Left cardiac atrium (tissue), 4 donors: ENCODE measurements around the gene FAM131A. TPM values are rescaled to one million over a fixed set of nuclear protein-coding genes. Genes with fewer than 3 reads are reported as not detected.
A peak's percentile ranks its signal among the peaks of the same experiment; 100 is the strongest.

Source experiments
- ATAC-seq, 2 donors: fragments of 200-7000 bp; cut with Tn5 transposase; one replicate each; pipeline ENCODE4 v1.9.1; 2020; ENCODE audit warnings: mild to moderate bottlenecking in 2 of 2, moderate library complexity in 2 of 2
- DNase-seq: peaks from one replicate; pipeline ENCODE4 v3.0.0-alpha.2; 2020
- intact Hi-C, 2 donors: fragments of 100-400 bp; cut with DNase I; formaldehyde crosslinking; loops; one replicate each; pipeline versions ENCODE4 v1.14.1 to v1.15.1; 2022 to 2023
- total RNA-seq, 2 donors: library from RNA; stranded (reverse); fragmentation: NEBNext Ultra II Directional; extraction: Animal tissue kit (Norgen Biotek cat#: 25700); gene quantifications; one replicate each; pipeline ENCODE4 v1.2.1, GENCODE V29; 2021
- donor health status: DM: no; HTN: yes; CAD: no.
- donor health status: DM: no; HTN: yes; CAD: no; lungs with severe emphysema.
- donor health status: DM: yes; HTN: yes; CAD: no.
- donor health status: Dilated cardiomyopathy.

Gene FAM131A
- total RNA-seq, 2 donors from 2014 or later = 21.0 to 31.1 TPM

- DNase-seq (peak; percentile 94), ATAC-seq (peak; percentile 82 to 84)
- intact Hi-C loops = no loop called here
These were observed 22.5 kb upstream of the FAM131A start for GRCh38 chr3:184314700-184315542.

- DNase-seq = no peak
- no peak for ATAC-seq
- intact Hi-C loops = no loop called here
These were observed 21.9 kb upstream of the FAM131A start for GRCh38 chr3:184315543-184315867.

GRCh38 chr3:184315871-184316661 lies 21.3 kb upstream of the FAM131A start:
- ATAC-seq (no peak), DNase-seq (no peak)
- intact Hi-C loops = no loop called here

GRCh38 chr3:184316792-184317191 lies 20.6 kb upstream of the FAM131A start:
- DNase-seq (no peak), ATAC-seq (no peak)
- intact Hi-C loops = no loop called here

- ATAC-seq (no peak), DNase-seq (no peak)
- intact Hi-C loops = no loop called here
These were observed 20.2 kb upstream of the FAM131A start for GRCh38 chr3:184317201-184317600.

GRCh38 chr3:184320104-184320445 lies 17.3 kb upstream of the FAM131A start:
- peak; percentile 98 for DNase-seq
- intact Hi-C loops = no loop called here
- peak; percentile 91 for ATAC-seq

- ATAC-seq (no peak), DNase-seq (no peak)
- intact Hi-C loops = no loop called here
These were observed 15.7 kb upstream of the FAM131A start for GRCh38 chr3:184321666-184322065.

- intact Hi-C loops = no loop called here
- DNase-seq = peak; percentile 70
- peak in 1 of 2 donors; percentile 20 for ATAC-seq
These were observed 14.5 kb upstream of the FAM131A start for GRCh38 chr3:184322731-184323487.

GRCh38 chr3:184323696-184324095 lies 13.7 kb upstream of the FAM131A start:
- DNase-seq (no peak), ATAC-seq (no peak)
- intact Hi-C loops = no loop called here

GRCh38 chr3:184325269-184325668 lies 12.1 kb upstream of the FAM131A start:
- DNase-seq (no peak), ATAC-seq (no peak)
- intact Hi-C loops = no loop called here

GRCh38 chr3:184325715-184326369 lies 11.6 kb upstream of the FAM131A start:
- DNase-seq = no peak
- no peak for ATAC-seq

GRCh38 chr3:184327171-184327570 lies 10.2 kb upstream of the FAM131A start:
- intact Hi-C loops = no loop called here
- ATAC-seq = no peak
- DNase-seq = no peak

More at GRCh38 chr3:184325715-184326369, 11.6 kb upstream of the FAM131A start:
- intact Hi-C loops = no loop called here

- ATAC-seq (no peak), DNase-seq (no peak)
- intact Hi-C loops = no loop called here
These were observed 8.9 kb upstream of the FAM131A start for GRCh38 chr3:184328516-184328915.

- DNase-seq = no peak
- intact Hi-C loops = no loop called here
- ATAC-seq = no peak
These were observed 4.9 kb upstream of the FAM131A start for GRCh38 chr3:184332370-184333090.

GRCh38 chr3:184333190-184333589 lies 4.2 kb upstream of the FAM131A start:
- no peak for ATAC-seq
- DNase-seq = no peak
- intact Hi-C loops = no loop called here

- DNase-seq (no peak), ATAC-seq (no peak)
- intact Hi-C loops = no loop called here
These were observed 3.7 kb upstream of the FAM131A start for GRCh38 chr3:184333700-184334099.

GRCh38 chr3:184334470-184335158 lies 2.8 kb upstream of the FAM131A start:
- DNase-seq (no peak), ATAC-seq (no peak)
- intact Hi-C loops = no loop called here

- intact Hi-C loops = no loop called here
- peak in 1 of 2 donors; percentile 0 for ATAC-seq
- no peak for DNase-seq
These were observed 2.1 kb upstream of the FAM131A start for GRCh38 chr3:184335291-184335660.
